ENCODE data around the gene MSRB1. TPM values are rescaled to one million over a fixed set of nuclear protein-coding genes. Genes with fewer than 3 reads are reported as not detected.

Gene MSRB1
- total RNA-seq, 1 donor from 2014 or later = 29.8 TPM

DNA sequence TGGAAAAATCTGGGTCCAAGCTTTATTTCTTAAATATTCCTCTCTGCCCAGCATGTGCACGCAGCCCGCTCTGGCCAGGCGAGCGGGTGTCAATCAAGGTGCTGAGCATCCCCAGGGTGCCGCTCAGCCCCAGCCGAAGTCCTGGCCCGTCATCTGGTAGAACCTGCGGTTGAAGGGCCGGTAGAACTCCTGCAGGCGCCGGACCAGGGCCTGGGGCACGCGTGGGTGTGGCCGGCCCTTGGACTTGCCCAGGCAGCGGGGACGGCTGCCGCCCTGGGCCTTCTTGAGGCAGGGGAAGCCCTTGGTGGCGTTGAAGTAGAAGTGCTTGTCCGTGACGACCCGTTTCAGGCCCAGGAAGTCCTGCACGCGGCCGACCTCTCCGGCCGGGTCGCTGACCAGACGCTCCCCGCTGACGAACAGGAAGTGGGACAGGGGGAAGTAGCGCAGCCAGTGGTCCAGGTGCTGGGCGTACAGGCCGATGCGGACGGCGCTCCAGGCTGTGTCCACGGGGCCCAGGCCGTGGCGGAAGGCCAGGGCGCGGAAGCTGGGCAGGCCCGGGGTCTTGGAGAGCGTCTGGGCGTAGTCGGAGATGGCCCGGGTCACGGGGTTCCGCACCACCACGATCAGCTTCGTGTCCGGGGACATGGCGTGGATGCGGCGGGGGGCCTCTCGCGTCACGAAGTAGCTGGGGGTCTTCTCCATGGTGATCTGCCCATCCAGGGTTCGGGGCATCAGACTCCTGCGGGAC lies 31.4 kb downstream of the MSRB1 start:
- TF ChIP-seq CTCF (conservative IDR thresholded peaks at IDR 0.05) = no peak
- Mint-ChIP-seq H3K4me3 (no peak overlapping the region), H3K36me3 (ENCODE audit: low read depth) (no peaks in the 10 kb centered on the region), H3K4me1 (peaks cover 5% of the 10 kb centered on the region), H3K27ac (ENCODE audit: unreplicated experiment) (no peak overlapping the region), H3K9me3 (no peaks in the 10 kb centered on the region), H3K27me3 (ENCODE audit: low read depth) (peaks cover 36% of the 10 kb centered on the region)
- DNase-seq (ENCODE audit: low read depth, low spot score) = no peak

- Mint-ChIP-seq H3K27ac (ENCODE audit: unreplicated experiment) (no peak overlapping the region), H3K4me3 (no peak overlapping the region), H3K4me1 (peaks cover 5% of the 10 kb centered on the region), H3K27me3 (ENCODE audit: low read depth) (peaks cover 23% of the 10 kb centered on the region), H3K36me3 (ENCODE audit: low read depth) (no peaks in the 10 kb centered on the region), H3K9me3 (no peaks in the 10 kb centered on the region)
- TF ChIP-seq CTCF (conservative IDR thresholded peaks at IDR 0.05) = no peak
- no peak for DNase-seq (ENCODE audit: low read depth, low spot score)
Observed at GRCh38 chr16:1909561-1910231, 33.3 kb downstream of the MSRB1 start.

DNA sequence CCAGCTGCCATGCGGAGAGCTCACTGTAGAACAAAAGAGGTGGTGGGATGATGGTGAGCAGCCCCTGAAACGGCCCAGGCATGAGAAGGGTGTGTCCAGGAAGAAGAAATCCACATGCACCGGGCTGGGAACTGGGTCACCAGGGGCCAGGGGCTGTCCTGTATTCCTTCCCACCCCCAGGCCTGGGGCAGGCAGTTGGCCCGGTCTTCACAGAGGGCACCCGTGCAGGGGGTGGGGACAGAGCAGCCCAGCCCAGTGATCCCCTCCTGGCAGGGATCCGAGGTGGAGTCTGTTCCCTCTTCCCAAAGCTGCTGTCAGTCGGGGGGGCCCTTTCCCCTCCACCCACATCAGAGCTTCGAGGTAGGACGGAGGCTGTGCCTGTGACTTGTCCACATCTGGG lies 34.0 kb downstream of the MSRB1 start:
- Mint-ChIP-seq H3K4me1 (peaks cover 5% of the 10 kb centered on the region), H3K36me3 (ENCODE audit: low read depth) (no peaks in the 10 kb centered on the region), H3K4me3 (no peak overlapping the region), H3K27me3 (ENCODE audit: low read depth) (peaks cover 19% of the 10 kb centered on the region), H3K27ac (ENCODE audit: unreplicated experiment) (no peak overlapping the region), H3K9me3 (no peaks in the 10 kb centered on the region)
- TF ChIP-seq CTCF (conservative IDR thresholded peaks at IDR 0.05) = no peak
- no peak for DNase-seq (ENCODE audit: low read depth, low spot score)

- H3K27me3 Mint-ChIP-seq (ENCODE audit: low read depth) = peaks cover 19% of the 10 kb centered on the region
- TF ChIP-seq CTCF (conservative IDR thresholded peaks at IDR 0.05) = no peak
- H3K36me3 Mint-ChIP-seq (ENCODE audit: low read depth) = no peaks in the 10 kb centered on the region
- no peak overlapping the region for H3K27ac Mint-ChIP-seq (ENCODE audit: unreplicated experiment)
- DNase-seq (ENCODE audit: low read depth, low spot score) = no peak
- no peak overlapping the region for H3K4me3 Mint-ChIP-seq
- no peaks in the 10 kb centered on the region for H3K9me3 Mint-ChIP-seq
- peaks cover 5% of the 10 kb centered on the region for H3K4me1 Mint-ChIP-seq
Observed at GRCh38 chr16:1908184-1908583, 34.8 kb downstream of the MSRB1 start.

GRCh38 chr16:1907226-1907860 lies 35.7 kb downstream of the MSRB1 start:
- DNase-seq (ENCODE audit: low read depth, low spot score) = no peak
- H3K27ac Mint-ChIP-seq (ENCODE audit: unreplicated experiment) = no peak overlapping the region
- H3K36me3 Mint-ChIP-seq (ENCODE audit: low read depth) = no peaks in the 10 kb centered on the region
- peaks cover 14% of the 10 kb centered on the region for H3K27me3 Mint-ChIP-seq (ENCODE audit: low read depth)
- peaks cover 10% of the 10 kb centered on the region for H3K4me1 Mint-ChIP-seq
- no peak overlapping the region for H3K4me3 Mint-ChIP-seq
- no peaks in the 10 kb centered on the region for H3K9me3 Mint-ChIP-seq
- no peak for TF ChIP-seq CTCF (conservative IDR thresholded peaks at IDR 0.05)
